H1 (cell line): ENCODE data around the gene LOXHD1. TPM values are rescaled to one million over a fixed set of nuclear protein-coding genes. Genes with fewer than 3 reads are reported as not detected.

ENCODE experiments used
- CEBPB ChIP-seq: IDR thresholded peaks from 2 replicates; pipeline ENCODE4 v1.6.1; 2012; ENCODE audit warnings: low read depth, low read length
- JUND ChIP-seq: IDR thresholded peaks from 2 replicates; pipeline ENCODE4 v1.6.1; 2011; ENCODE audit warnings: mild to moderate bottlenecking, improper control_type of control experiment, low read length
- MAFK ChIP-seq: IDR thresholded peaks from 2 replicates; pipeline ENCODE4 v1.6.1; 2012; ENCODE audit warnings: low read depth, mild to moderate bottlenecking, improper control_type of control experiment, low read length
- RFX5 ChIP-seq: IDR thresholded peaks from 2 replicates; pipeline ENCODE4 v1.6.1; 2011; ENCODE audit warnings: low read depth, low read length, improper control_type of control experiment, borderline replicate concordance
- SP1 ChIP-seq: IDR thresholded peaks from 2 replicates; pipeline ENCODE4 v1.6.1; 2011; ENCODE audit warnings: low read depth, low read length
- TEAD4 ChIP-seq: IDR thresholded peaks from 2 replicates; pipeline ENCODE4 v1.6.1; 2012; ENCODE audit warnings: low read depth, low read length, inconsistent platforms, mixed read lengths
- polyA plus RNA-seq, 7 experiments: library from polyadenylated mRNA; depleted of rRNA in 3 of 7; stranded (reverse) in 5 of 7; unstranded in 2 of 7; fragments of >200 nt in 5 of 7; fragments of 200-250 nt in 2 of 7; gene quantifications; 1 replicate in 5 of 7; 2 replicates in 1 of 7; 4 replicates in 1 of 7; pipeline versions ENCODE4 v1.2.1 to v1.2.3, GENCODE V29; 2011 to 2013; ENCODE audit warnings: missing spikeins in 2 of 7, mixed read lengths in 2 of 7
- total RNA-seq: library from RNA; stranded (reverse); fragmentation: NEBNext Ultra II Directional; extraction: Animal tissue kit (Norgen Biotek cat#: 25700); gene quantifications from 2 replicates; pipeline ENCODE4 v1.2.1, GENCODE V29; 2021

LOXHD1 gene
- total and polyA plus RNA-seq, 2 of the 8 experiments (the other 6 are each of a cell fraction or from before 2014, with no cell fraction given) = 0.02 TPM; not detected in 1

DNA sequence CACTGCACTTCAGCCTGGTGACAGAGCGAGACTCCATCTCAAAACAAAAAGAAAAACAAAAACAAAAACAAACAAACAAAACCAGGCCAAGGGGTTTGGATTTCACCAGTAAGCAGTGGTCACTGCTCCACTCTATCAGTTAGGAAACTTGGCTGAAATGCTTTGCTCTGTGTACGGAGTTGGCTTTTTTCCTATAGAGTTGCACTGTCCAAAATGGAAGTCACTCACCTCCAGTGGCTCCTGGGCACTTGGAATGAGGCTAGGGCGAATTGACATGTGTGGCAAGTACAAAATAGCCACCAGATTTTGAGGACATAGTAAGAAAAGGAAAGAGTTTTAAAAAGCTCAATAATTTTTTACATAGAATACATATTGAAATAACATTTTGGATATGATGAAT, 228.7 kb downstream of the LOXHD1 start (continued):
- TF ChIP-seq TEAD4 (no peak), RFX5 (no peak), JUND (no peak), CEBPB (no peak), MAFK (no peak), SP1 (no peak)
